GM19468 (cell line): ENCODE measurements around the gene TIPIN.
"Not testable (repeated sequence)": the region's sequence is repeated elsewhere in the genome, so short reads cannot be mapped to it uniquely, and the experiment has no call there.

Source experiments
- ATAC-seq: cut with Tn5 transposase; IDR thresholded peaks from one replicate; pipeline ENCODE4 v1.9.1; 2021; ENCODE audit warnings: mild to moderate bottlenecking, moderate library complexity, moderate number of reproducible peaks; ENCODE audit not compliant: unreplicated experiment; ENCODE audit errors: extremely low read depth

TIPIN gene

DNA sequence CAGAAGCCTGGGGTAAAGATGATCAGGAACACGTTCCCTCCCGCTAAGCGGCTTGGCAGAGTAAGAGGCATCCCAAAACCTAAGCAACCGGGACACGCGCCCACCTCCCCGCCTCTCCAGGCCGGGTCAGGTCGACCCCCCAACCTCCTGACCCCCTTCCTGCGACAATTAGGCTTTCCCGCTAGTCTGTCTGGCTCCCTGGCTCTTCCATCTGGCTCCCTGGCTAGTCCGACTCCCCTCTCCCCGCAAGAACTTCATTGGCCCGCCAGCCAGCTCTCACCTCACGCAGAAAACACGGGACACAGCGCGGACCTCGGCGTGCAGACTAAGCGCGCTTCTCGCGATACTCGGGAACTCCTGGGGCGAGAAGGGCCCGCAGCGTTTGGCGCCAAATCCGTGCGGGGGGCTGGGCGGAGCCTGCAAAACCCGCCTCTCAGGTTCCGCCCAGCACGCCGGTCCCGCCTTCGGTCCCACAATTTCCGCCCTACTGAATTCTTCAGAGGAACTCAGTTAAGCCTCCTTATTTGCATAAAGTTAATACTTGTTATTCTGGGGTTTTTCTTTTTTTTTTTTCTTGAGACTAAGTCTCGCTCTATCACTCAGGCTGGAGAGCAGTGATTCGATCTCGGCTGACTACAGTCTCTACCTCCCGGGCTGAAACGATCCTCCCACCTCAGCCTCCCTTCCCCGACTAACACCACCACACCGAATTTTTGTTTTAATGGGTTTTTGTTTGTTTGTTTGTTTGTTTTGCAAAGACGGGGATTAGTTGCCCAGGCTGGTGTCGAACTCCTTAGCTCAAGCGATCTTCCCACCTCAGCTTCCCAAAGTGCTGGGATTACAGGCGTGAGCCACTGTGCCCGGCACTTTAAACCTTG is at the start of gene TIPIN:
TIPIN (minus strand) TSS at position 327 of the 878 bp plus-strand sequence. CDS start 3,738 bp downstream, outside the sequence.
- peak; percentile 80 for ATAC-seq

- no peak for ATAC-seq
Observed at GRCh38 chr15:66405615-66406014, 49.1 kb upstream of the TIPIN start.

- no peak for ATAC-seq
Observed at GRCh38 chr15:66405007-66405406, 48.5 kb upstream of the TIPIN start.

DNA sequence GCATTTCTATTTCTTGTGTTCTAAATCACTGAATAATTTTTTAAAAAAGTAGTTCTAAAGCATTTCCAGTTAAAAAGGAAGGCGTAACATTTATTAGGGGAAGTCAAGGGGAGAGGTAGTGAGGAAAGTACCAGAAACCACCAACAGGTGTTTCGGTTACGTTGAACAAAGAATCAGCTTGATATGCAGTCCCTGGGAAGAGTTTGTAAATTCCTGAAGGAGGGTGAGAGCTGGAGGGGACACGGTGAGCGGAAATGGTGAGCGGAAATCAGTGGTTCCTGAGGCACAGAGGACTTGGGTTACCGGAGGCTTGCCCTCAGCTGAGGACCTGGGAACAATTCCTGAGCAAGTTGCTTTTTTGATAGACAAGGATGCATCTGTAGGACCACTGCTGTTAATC is 48.0 kb upstream of the TIPIN start:
- ATAC-seq = no peak

- no peak for ATAC-seq
Observed at GRCh38 chr15:66404122-66404521, 47.6 kb upstream of the TIPIN start.

DNA sequence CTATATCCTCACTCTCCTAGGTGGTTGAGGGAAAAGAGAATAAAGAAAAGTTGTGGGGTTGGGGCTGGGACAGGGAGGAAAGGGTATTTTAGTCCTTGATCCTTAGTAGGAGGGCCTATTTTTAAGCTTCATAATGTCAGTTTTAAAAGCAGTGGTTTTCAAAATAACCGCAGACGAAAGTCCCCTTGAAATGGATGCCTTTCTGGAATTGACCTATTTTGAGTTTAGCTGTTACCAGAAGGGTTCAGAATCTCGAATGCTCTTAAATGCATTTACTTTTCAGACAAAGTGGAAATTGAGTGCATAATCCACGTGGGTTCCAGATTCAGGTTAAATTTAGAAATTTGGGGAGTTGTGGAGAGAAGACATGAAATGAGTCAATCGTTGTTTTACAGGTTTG is 46.8 kb upstream of the TIPIN start:
- no peak for ATAC-seq

GRCh38 chr15:66402761-66403284 is 46.3 kb upstream of the TIPIN start:
- ATAC-seq = no peak

GRCh38 chr15:66401130-66402021 is 44.9 kb upstream of the TIPIN start:
- ATAC-seq = no peak

DNA sequence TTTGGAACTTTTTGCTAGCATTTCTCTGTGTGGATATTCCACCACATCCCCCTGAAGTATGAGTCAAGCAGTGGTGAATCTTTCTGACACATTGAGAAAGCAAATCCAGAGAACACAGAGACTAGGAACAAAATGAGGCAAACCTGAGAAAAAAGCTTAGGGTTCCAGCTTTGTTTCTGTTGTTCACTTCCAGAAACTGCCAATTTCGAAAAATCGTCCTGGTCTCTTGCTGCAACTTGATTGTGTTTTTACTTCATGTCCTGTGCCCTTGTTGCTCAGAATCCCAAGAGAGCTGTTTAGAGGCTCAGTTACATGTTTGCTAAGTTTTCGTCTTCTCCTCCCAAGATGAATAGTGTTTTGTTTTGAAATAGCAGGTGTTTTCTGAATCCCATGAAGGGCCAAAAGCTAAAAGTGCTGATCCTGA is 43.9 kb upstream of the TIPIN start:
- no peak for ATAC-seq

DNA sequence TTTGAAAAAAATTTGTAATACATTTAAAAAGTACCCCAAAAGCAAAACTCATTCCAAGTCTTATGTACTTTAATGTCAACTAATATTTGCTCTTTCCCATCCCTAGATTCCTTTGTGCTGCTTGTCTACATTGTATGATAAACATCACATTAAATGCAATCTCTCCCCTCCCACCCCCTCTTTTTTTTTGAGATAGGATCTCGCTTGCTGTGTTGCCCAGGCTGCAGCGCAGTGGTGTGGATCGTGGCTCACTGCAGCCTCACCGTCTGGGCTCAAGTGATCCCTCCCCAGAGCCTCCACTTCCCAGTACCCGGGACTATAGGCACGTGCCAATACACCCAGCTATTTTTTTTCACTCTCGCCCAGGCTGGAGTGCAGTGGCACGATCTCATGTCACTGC is 42.8 kb upstream of the TIPIN start:
- no peak for ATAC-seq

- no peak for ATAC-seq
Observed at GRCh38 chr15:66394915-66395314, 38.4 kb upstream of the TIPIN start.

DNA sequence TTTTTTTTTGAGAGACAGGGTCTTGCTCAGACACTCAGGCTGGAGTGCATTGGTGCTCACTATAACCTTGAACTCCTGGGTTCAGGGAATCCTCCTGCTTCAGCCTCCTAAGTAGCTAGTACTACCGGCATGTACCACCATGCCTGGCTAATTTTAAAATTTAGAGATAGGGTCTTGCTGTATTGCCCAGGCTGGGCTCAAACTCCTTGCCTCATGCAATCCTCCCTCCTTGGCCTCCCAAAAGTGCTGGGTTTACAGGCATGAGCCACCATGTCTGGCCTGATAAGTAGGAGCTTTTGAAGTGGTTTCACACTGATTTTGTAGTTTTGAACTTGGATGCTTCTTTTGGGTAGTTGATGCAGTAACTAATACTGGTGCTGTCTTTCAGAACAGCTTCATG is 38.0 kb upstream of the TIPIN start:
- no peak for ATAC-seq

GRCh38 chr15:66393037-66393436 is 36.6 kb upstream of the TIPIN start:
- ATAC-seq = not testable (repeated sequence)

- ATAC-seq = no peak
Observed at GRCh38 chr15:66390678-66391077, 34.2 kb upstream of the TIPIN start.

DNA sequence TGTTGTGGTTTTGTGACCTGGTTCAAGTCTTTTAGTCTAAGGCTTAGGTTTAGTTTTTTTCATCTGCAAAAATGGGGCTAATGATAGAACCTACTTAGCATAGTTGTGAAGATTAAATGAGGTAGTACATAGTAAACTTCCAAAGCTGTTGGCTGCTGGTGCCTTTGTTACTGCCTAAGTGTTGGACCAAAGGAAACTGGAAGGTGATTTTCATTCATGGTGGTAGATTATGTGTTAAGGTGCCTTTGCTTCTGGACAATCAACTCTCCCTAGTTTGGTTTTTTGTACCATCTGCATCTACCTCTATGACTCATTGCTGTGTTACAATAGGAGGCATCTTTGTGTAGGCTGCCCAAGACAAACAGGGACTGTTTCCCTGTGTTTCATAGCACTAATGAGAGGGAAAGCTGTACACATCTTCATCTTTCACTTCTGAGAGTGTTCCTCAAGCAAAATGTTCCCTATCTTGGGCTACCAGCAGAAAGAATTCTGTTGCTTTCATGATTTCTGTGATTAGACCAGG is 33.4 kb upstream of the TIPIN start:
- no peak for ATAC-seq

GRCh38 chr15:66389098-66389858 is 32.8 kb upstream of the TIPIN start:
- no peak for ATAC-seq

DNA sequence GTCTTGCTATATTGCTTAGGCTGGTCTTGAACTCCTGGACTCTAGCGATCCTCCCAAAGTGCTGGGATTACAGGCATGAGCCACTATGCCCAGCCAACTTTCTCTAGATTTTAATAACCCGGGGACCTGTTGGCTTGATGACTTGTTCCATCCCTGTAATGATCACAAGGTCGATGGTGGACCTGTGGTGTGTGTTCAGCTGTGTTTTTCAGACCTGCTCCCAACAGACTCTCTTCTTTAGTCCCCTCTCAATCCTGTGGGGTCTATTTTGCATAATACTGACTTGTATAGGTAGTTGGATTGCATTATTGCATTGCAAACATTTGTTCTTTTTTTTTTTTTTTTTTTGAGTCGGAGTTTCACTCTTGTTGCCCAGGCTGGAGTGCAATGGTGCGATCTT is 32.1 kb upstream of the TIPIN start:
- no peak for ATAC-seq

DNA sequence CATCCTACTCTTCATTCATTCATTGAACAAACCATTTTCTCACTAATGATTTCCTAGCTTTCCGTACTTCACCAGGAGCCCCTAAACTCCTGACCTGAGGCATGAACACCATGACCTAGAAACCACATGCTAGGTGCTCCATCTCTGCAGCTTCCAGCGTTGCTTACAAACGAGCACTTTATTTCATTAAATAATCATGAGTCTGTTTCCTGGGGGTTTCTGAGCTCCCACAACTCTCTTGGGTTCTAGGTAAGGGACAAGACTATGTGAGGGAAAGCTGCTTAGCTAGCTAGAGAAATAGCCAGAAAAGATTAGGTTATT is 31.5 kb upstream of the TIPIN start:
- ATAC-seq = no peak

DNA sequence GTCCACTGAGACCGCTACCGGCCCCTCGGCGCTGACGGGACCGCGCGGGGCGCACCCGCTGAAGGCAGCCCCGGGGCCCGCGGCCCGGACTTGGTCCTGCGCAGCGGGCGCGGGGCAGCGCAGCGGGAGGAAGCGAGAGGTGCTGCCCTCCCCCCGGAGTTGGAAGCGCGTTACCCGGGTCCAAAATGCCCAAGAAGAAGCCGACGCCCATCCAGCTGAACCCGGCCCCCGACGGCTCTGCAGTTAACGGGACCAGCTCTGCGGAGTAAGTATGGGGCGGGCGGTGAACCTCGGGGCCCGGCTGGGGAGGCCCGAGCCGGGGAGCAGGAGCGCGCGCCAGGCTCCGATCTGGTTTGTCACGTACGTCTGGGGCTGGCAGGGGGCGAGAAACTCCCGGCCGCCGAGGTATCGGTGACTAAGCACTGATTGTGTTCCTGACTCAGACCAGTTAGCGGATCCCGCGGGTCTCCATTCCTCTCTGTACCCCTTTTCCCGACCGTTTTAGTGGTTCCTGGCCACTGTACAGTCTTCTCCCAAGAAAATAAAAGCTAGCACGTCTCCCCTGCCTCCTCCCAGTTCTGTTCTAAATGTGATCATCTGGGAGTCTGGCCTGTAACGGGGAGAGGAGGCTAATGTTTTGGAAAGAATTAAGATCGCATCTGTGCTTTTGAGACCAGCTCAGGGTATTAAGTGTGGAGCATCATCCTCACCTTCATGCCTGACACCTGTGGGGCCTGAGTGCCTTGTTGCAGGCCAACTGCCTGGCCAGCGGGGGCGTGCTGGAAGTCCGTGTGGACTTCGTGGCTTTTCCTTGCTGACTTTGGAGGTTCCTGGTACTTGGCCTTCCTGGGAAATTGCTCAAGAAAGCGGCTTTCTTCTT is 30.9 kb upstream of the TIPIN start:
- no peak for ATAC-seq
